ENCODE data around the gene IDH3G.

IDH3G gene

DNA sequence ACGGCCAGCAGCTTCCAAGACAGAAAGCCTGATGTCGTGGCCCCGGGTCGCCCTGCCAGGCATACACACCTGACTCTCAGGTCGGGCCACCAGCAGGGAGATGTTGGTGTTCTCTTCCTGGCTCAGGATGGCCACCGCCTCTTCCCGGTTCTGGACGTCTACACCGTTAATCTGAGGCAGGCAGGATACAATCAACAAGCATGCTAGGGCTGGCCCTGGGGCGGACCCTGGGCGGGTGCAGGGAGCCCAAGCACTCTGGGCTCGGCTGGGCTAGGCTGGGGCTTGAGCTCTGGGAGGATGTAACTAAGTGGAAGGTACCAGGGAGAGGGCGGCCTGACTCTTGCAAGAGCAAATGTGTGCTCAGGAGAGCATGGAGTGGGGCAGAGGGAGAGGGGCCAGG lies 11.3 kb upstream of the IDH3G start:
- DNase-seq (ENCODE audit: low read depth, low spot score): no peak
- TF ChIP-seq, protein P1, sequence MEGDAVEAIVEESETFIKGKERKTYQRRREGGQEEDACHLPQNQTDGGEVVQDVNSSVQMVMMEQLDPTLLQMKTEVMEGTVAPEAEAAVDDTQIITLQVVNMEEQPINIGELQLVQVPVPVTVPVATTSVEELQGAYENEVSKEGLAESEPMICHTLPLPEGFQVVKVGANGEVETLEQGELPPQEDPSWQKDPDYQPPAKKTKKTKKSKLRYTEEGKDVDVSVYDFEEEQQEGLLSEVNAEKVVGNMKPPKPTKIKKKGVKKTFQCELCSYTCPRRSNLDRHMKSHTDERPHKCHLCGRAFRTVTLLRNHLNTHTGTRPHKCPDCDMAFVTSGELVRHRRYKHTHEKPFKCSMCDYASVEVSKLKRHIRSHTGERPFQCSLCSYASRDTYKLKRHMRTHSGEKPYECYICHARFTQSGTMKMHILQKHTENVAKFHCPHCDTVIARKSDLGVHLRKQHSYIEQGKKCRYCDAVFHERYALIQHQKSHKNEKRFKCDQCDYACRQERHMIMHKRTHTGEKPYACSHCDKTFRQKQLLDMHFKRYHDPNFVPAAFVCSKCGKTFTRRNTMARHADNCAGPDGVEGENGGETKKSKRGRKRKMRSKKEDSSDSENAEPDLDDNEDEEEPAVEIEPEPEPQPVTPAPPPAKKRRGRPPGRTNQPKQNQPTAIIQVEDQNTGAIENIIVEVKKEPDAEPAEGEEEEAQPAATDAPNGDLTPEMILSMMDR (IDR thresholded peaks at IDR 0.05; ENCODE audit: insufficient read depth, low read length, missing control alignments): no peak
- H3K4me3 ChIP-seq (ENCODE audit: low read depth, low read length): no peak overlapping the region
- ChIA-PET CTCF (no interaction called here), POLR2A (no interaction called here)

DNA sequence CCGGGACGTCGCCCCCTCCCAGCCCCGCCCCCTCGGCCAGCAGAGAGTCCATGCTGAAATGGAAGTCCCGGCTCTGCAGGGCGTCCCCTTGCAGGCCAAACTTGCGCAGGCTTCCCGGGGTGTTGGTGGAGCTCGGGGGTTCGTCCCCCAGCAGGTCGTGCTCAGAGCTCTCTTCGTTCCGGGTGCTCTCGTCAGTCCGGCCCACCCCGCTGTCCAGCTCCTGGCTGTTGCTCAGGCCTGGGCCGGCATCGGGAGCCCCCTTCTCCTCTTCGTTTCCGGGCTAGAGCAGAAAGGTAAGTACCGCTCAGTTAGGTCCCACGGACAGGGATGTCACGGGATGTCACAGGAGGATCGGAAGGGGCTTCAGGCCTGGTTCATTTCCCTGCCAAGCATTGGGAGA lies 10.4 kb upstream of the IDH3G start:
- CTCF ChIA-PET: no interaction called here
- POLR2A ChIA-PET: interaction anchor here (1.2 kb wide), 1 partner anchor 10 kb away, joined by 5 read pairs; the partner anchor contains the start of genes IDH3G and SSR4
- no peak for DNase-seq (ENCODE audit: low read depth, low spot score)
- H3K4me3 ChIP-seq (ENCODE audit: low read depth, low read length): no peak overlapping the region
- TF ChIP-seq, protein P1 (IDR thresholded peaks at IDR 0.05; ENCODE audit: insufficient read depth, low read length, missing control alignments): no peak

DNA sequence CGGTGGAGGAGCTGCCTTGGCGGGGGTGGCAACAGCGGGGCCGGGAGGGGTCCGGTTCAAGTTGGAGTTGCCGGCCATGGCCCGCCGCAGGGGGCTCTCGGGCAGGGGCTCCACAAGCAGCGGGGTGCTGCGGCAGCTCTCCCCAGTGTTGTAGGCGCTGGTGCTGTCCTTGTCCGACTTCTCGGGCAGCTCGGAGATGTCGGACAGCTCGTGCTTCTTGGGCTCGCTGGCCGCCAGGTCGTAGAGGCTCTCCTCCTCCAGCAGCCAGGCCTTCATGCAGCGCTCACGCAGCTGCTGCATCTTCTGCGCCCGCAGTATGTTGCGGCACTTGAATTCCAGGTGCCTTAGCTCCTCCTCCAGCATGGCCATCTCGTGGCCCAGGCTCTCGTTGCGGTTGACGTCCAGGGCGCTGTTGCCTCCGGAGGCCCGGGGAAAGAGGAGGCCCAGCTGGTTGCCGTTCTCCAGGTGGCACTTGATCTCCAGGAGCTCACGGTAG lies 10.0 kb upstream of the IDH3G start:
- DNase-seq (ENCODE audit: low read depth, low spot score): no peak
- ChIA-PET CTCF (no interaction called here), POLR2A (interaction anchor here (1.2 kb wide), 1 partner anchor 10 kb away, joined by 5 read pairs; the partner anchor contains the start of genes IDH3G and SSR4)
- TF ChIP-seq, protein P1 (IDR thresholded peaks at IDR 0.05; ENCODE audit: insufficient read depth, low read length, missing control alignments): no peak
- H3K4me3 ChIP-seq (ENCODE audit: low read depth, low read length): no peak overlapping the region

DNA sequence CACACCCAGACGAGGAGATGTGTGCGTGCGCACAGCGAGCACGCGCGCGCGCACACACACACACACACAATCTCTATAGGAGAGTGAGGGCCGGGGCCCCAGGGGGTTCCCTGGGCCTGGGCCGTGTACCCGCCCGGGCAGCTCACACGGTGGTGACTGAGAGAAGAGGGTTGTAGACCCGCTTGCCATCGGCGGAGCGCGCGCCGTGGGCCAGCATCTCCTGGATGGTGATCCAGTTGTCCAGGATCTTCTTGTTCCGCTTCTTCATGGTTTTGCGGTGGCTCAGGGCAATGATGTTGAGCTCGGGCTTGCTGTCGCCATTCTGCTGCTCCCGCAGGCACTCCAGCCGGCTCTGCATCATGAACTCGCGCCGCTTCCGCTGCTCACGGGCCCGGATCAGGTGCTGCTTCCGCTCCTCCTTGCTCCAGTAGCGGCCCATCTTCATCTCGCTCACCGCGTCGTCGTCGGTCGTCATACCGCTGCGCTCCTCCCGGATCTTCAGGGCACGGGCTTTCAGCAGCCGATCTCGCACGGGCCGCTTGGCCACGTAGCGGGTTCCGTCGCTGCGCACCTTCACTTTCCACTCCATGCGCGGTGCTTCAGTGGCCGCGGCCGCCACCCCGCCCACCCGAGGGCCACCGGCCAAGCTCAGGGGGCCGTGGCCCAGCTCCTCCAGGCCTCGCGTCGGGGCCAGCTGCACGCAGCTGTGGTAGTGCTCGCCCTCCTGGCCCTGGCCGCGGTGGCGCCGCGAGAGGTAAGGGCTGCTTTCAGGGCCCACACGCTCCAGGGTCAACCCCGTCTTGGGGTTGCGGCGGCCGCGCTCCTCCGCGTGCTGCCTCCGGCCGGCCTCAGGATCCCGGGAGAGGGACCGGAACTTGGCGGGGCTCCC lies 9.3 kb upstream of the IDH3G start:
- DNase-seq (ENCODE audit: low read depth, low spot score): no peak
- ChIA-PET POLR2A (interaction anchor here (1.2 to 1.7 kb wide), 2 partner anchors 9 kb away, joined by 5 to 8 read pairs; partner anchors contain the start of genes IDH3G and SSR4), CTCF (no interaction called here)
- no peak overlapping the region for H3K4me3 ChIP-seq (ENCODE audit: low read depth, low read length)
- TF ChIP-seq, protein P1 (IDR thresholded peaks at IDR 0.05; ENCODE audit: insufficient read depth, low read length, missing control alignments): no peak

DNA sequence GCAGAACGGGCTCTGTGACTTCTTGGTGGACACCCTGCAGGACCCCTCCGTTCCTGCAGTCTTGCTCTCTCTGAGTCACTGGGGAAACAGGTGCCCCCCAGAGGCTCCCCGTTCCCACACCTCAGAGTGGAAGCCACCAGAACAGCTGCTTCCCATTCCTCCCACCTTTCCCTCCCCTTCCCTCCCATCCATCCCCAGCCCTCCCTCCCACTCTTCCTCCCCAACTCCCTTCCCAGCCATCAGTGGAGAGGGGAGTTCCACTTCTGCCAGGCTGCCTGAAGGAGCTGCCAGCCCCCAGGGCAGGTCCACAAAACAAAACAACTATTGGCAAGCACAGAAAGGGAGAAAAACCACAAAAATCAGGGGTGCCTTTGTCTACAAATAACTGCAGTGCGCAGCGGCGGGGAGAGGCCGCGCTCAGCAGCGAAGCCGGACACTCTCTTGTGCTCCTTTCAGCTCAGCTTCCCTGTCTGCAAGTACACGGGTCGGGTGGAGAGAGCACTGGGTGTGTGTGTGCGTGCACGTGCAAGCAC lies 8.4 kb upstream of the IDH3G start:
- no peak overlapping the region for H3K4me3 ChIP-seq (ENCODE audit: low read depth, low read length)
- ChIA-PET CTCF (no interaction called here), POLR2A (interaction anchor here (1.7 kb wide), 1 partner anchor 8 kb away, joined by 8 read pairs; the partner anchor contains the start of genes IDH3G and SSR4)
- TF ChIP-seq, protein P1 (IDR thresholded peaks at IDR 0.05; ENCODE audit: insufficient read depth, low read length, missing control alignments): no peak
- no peak for DNase-seq (ENCODE audit: low read depth, low spot score)

DNA sequence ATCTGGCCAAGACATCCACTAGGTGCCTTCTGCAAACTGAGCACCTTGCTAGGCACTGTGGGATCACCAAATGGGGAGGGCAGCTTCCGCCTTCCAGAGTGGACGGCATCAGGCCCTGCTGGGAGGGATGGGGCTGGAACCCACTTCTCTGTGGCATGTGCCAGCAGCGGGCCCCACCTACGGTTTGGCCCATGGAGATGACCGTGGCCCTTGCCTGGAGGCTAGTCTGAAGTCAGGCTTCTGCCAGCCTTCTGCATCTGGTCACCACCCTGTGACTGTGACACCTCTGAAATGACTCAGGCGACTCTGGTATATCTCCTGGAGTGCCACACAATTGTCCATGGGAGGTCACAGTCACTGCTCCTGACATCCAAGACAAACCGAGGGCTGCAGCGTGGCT lies 7.5 kb upstream of the IDH3G start:
- TF ChIP-seq, protein P1 (IDR thresholded peaks at IDR 0.05; ENCODE audit: insufficient read depth, low read length, missing control alignments): no peak
- ChIA-PET POLR2A (no interaction called here), CTCF (no interaction called here)
- H3K4me3 ChIP-seq (ENCODE audit: low read depth, low read length): no peak overlapping the region
- no peak for DNase-seq (ENCODE audit: low read depth, low spot score)
